Lower lobe of right lung (tissue), 2 donors: ENCODE data around the gene ITSN1. TPM values are rescaled to one million over a fixed set of nuclear protein-coding genes. Genes with fewer than 3 reads are reported as not detected.

Source experiments
- ATAC-seq, 2 donors: fragments of 200-7000 bp; cut with Tn5 transposase; one replicate each; pipeline ENCODE4 v1.9.1; 2020 to 2022; ENCODE audit warnings: mild to moderate bottlenecking in 2 of 2, moderate library complexity in 2 of 2
- DNase-seq: peaks from one replicate; pipeline ENCODE4 v3.0.0-alpha.2; 2020
- H3K27ac ChIP-seq: fragments of 200-600 bp; one replicate; pipeline ENCODE4 v1.8.0; 2022
- H3K27me3 ChIP-seq: fragments of 200-600 bp; one replicate; pipeline ENCODE4 v1.8.0; 2022; ENCODE audit warnings: low read depth
- H3K36me3 ChIP-seq: fragments of 200-600 bp; one replicate; pipeline ENCODE4 v1.8.0; 2022; ENCODE audit warnings: mild to moderate bottlenecking
- H3K4me1 ChIP-seq: fragments of 200-600 bp; one replicate; pipeline ENCODE4 v1.8.0; 2022
- H3K4me3 ChIP-seq: fragments of 200-600 bp; one replicate; pipeline ENCODE4 v1.8.0; 2022; ENCODE audit warnings: mild to moderate bottlenecking
- H3K9me3 ChIP-seq: fragments of 200-600 bp; one replicate; pipeline ENCODE4 v1.8.0; 2022
- CTCF ChIP-seq: fragments of 200-600 bp; IDR thresholded peaks from one replicate; pipeline ENCODE4 v1.8.0; 2022; ENCODE audit warnings: antibody characterized with exemption, mild to moderate bottlenecking
- intact Hi-C: fragments of 100-400 bp; cut with DNase I; formaldehyde crosslinking; loops from one replicate; pipeline ENCODE4 v1.11.0; 2022
- total RNA-seq: library from RNA; stranded (reverse); fragmentation: NEBNext Ultra II Directional; extraction: Animal tissue kit (Norgen Biotek cat#: 25700); gene quantifications from one replicate; pipeline ENCODE4 v1.2.1, GENCODE V29; 2021
- donor health status: DM: no; HTN: yes; CAD: no; lungs with severe emphysema.

The ITSN1 gene
- total RNA-seq, 1 donor from 2014 or later: 31.4 TPM

GRCh38 chr21:33824156-33824941 lies 182.0 kb downstream of the ITSN1 start:
- TF ChIP-seq CTCF: no peak
- Histone ChIP-seq H3K9me3 (no peaks in the 10 kb centered on the region), H3K36me3 (peaks cover 2% of the 10 kb centered on the region), H3K27me3 (no peaks in the 10 kb centered on the region), H3K4me1 (peaks cover 9% of the 10 kb centered on the region), H3K27ac (no peak overlapping the region), H3K4me3 (no peak overlapping the region)
- intact Hi-C loops: no loop called here
- DNase-seq (no peak), ATAC-seq (peak; percentile 56 to 71)

- no peaks in the 10 kb centered on the region for H3K27me3 ChIP-seq
- DNase-seq (no peak), ATAC-seq (no peak)
- no peak overlapping the region for H3K4me3 ChIP-seq
- intact Hi-C loops: no loop called here
- H3K4me1 ChIP-seq: peaks cover 9% of the 10 kb centered on the region
- no peak for TF ChIP-seq CTCF
- H3K27ac ChIP-seq: no peak overlapping the region
- H3K9me3 ChIP-seq: no peaks in the 10 kb centered on the region
- peaks cover 9% of the 10 kb centered on the region for H3K36me3 ChIP-seq
Observed at GRCh38 chr21:33825419-33825818, 183.1 kb downstream of the ITSN1 start.

- Histone ChIP-seq H3K4me3 (no peak overlapping the region), H3K9me3 (no peaks in the 10 kb centered on the region), H3K36me3 (peaks cover 10% of the 10 kb centered on the region), H3K4me1 (peaks cover 9% of the 10 kb centered on the region), H3K27me3 (no peaks in the 10 kb centered on the region), H3K27ac (no peak overlapping the region)
- ATAC-seq (no peak), DNase-seq (no peak)
- no peak for TF ChIP-seq CTCF
- intact Hi-C loops: no loop called here
Observed at GRCh38 chr21:33825915-33826314, 183.6 kb downstream of the ITSN1 start.

- intact Hi-C loops: no loop called here
- no peak overlapping the region for H3K27ac ChIP-seq
- peaks cover 10% of the 10 kb centered on the region for H3K36me3 ChIP-seq
Observed at GRCh38 chr21:33828083-33828482, 185.8 kb downstream of the ITSN1 start.

GRCh38 chr21:33828577-33828976 lies 186.3 kb downstream of the ITSN1 start:
- H3K4me1 ChIP-seq: peaks cover 14% of the 10 kb centered on the region
- H3K27ac ChIP-seq: no peak overlapping the region
- ATAC-seq (no peak), DNase-seq (no peak)
- no peaks in the 10 kb centered on the region for H3K27me3 ChIP-seq
- intact Hi-C loops: no loop called here
- no peak for TF ChIP-seq CTCF
- no peak overlapping the region for H3K4me3 ChIP-seq
- H3K36me3 ChIP-seq: peaks cover 10% of the 10 kb centered on the region
- no peaks in the 10 kb centered on the region for H3K9me3 ChIP-seq

More at GRCh38 chr21:33828083-33828482, 185.8 kb downstream of the ITSN1 start:
- Histone ChIP-seq H3K4me3 (no peak overlapping the region), H3K4me1 (peaks cover 14% of the 10 kb centered on the region), H3K27me3 (no peaks in the 10 kb centered on the region), H3K9me3 (no peaks in the 10 kb centered on the region)
- ATAC-seq (no peak), DNase-seq (no peak)
- no peak for TF ChIP-seq CTCF
